ENCODE results near the gene GIMAP6. TPM values are rescaled to one million over a fixed set of nuclear protein-coding genes. Genes with fewer than 3 reads are reported as not detected.

The GIMAP6 gene
- polyA plus RNA-seq, 2 of the 4 experiments (the other 2 are of a cell fraction) = not detected

- TF ChIP-seq HES2 (IDR thresholded peaks at IDR 0.05) (no peak), SREBF2 (IDR thresholded peaks at IDR 0.05) (no peak), POLR2A (IDR thresholded peaks at IDR 0.05; ENCODE audit: low read length) (no peak), BCL3 (IDR thresholded peaks at IDR 0.05) (no peak), TFCP2L1 (CRISPR knock-in tag; IDR thresholded peaks at IDR 0.05) (no peak), BHLHE40 (IDR thresholded peaks at IDR 0.05; ENCODE audit: low read depth, low read length) (no peak), FOXS1 (CRISPR knock-in tag; IDR thresholded peaks at IDR 0.05) (no peak), NPAS2 (CRISPR knock-in tag; IDR thresholded peaks at IDR 0.05; ENCODE audit: borderline replicate concordance) (no peak), CBX2 (IDR thresholded peaks at IDR 0.05; ENCODE audit: borderline replicate concordance, low read depth) (no peak), RAD21 (conservative IDR thresholded peaks at IDR 0.05 in 1 of 2, IDR thresholded peaks at IDR 0.05 in 1 of 2) (no peak), FOSL2 (IDR thresholded peaks at IDR 0.05) (no peak), FOSL2 (CRISPR knock-in tag; IDR thresholded peaks at IDR 0.05) (no peak), MAZ (IDR thresholded peaks at IDR 0.05; ENCODE audit: borderline replicate concordance, low read depth, low read length) (no peak), ZNF302 (CRISPR knock-in tag; IDR thresholded peaks at IDR 0.05) (no peak), HOXB5 (CRISPR knock-in tag; IDR thresholded peaks at IDR 0.05) (no peak), RARB (CRISPR knock-in tag; IDR thresholded peaks at IDR 0.05) (no peak), MAFK (IDR thresholded peaks at IDR 0.05; ENCODE audit: partially characterized antibody) (no peak), USF2 (IDR thresholded peaks at IDR 0.05) (no peak)
- FAIRE-seq (peak; percentile 28), ATAC-seq (no peak), DNase-seq (ENCODE audit: low read depth in 1 of 2, low spot score in 1 of 2) (no peak)
- WGBS (ENCODE audit: missing lambda C conversion rate) = 0% methylated on average over 1 of the region's 1 CpG
- H3K27ac ChIP-seq = no peak overlapping the region
- no peaks in the 10 kb centered on the region for H3K4me1 ChIP-seq
- ChIA-PET POLR2A (no interaction called here), CTCF (no interaction called here)
- H3K4me3 ChIP-seq = no peak overlapping the region
- no peaks in the 10 kb centered on the region for H3K9me3 ChIP-seq
- no peak overlapping the region for H3K4me2 ChIP-seq
Measured at GRCh38 chr7:150613880-150614279, 18.3 kb downstream of the GIMAP6 start.

- DNase-seq (ENCODE audit: low read depth in 1 of 2, low spot score in 1 of 2) = no peak
- TF ChIP-seq CBX8 (IDR thresholded peaks at IDR 0.05) (no peak), RARB (CRISPR knock-in tag; IDR thresholded peaks at IDR 0.05) (no peak), POLR2A (IDR thresholded peaks at IDR 0.05; ENCODE audit: low read length) (no peak), ELK1 (IDR thresholded peaks at IDR 0.05; ENCODE audit: low read depth, low read length) (no peak), SMC3 (IDR thresholded peaks at IDR 0.05) (no peak), GATA3 (IDR thresholded peaks at IDR 0.05; ENCODE audit: borderline replicate concordance) (no peak), ESRRA (IDR thresholded peaks at IDR 0.05; ENCODE audit: borderline replicate concordance, low read length) (no peak), KDM1A (IDR thresholded peaks at IDR 0.05; ENCODE audit: low read depth) (no peak), KDM5A (IDR thresholded peaks at IDR 0.05) (no peak), HOXB13 (CRISPR knock-in tag; IDR thresholded peaks at IDR 0.05; ENCODE audit: low read depth) (no peak), FOSL2 (IDR thresholded peaks at IDR 0.05) (no peak), FOSL2 (CRISPR knock-in tag; IDR thresholded peaks at IDR 0.05) (no peak), ZSCAN20 (CRISPR knock-in tag; IDR thresholded peaks at IDR 0.05) (no peak), JUNB (IDR thresholded peaks at IDR 0.05) (no peak), MYC (IDR thresholded peaks at IDR 0.05; ENCODE audit: borderline replicate concordance, low read length) (no peak), HES2 (IDR thresholded peaks at IDR 0.05) (no peak), E2F6 (IDR thresholded peaks at IDR 0.05; ENCODE audit: borderline replicate concordance, low read depth) (no peak), RCOR1 (IDR thresholded peaks at IDR 0.05; ENCODE audit: low read depth, low read length) (no peak)
- no peaks in the 10 kb centered on the region for H3K9me3 ChIP-seq
- no peak overlapping the region for H3K4me2 ChIP-seq
- no peaks in the 10 kb centered on the region for H3K4me1 ChIP-seq
- ChIA-PET POLR2A (no interaction called here), CTCF (no interaction called here)
- peak; percentile 51 for FAIRE-seq
- ATAC-seq = no peak
- no peak overlapping the region for H3K27ac ChIP-seq
- H3K4me3 ChIP-seq = no peak overlapping the region
- 10% methylated on average over 3 of the region's 3 CpGs for WGBS (ENCODE audit: missing lambda C conversion rate)
Measured at GRCh38 chr7:150612925-150613324, 19.3 kb downstream of the GIMAP6 start.
